GM12891 (cell line): ENCODE data around the gene FAM184B.

Experiments
- POLR2A ChIP-seq: IDR thresholded peaks from 2 replicates; pipeline ENCODE4 v1.6.1; 2011; ENCODE audit warnings: low read depth, low read length, control low read depth
- POU2F2 ChIP-seq: IDR thresholded peaks from 2 replicates; pipeline ENCODE4 v1.6.1; 2011; ENCODE audit warnings: low read depth, mild to moderate bottlenecking, control low read depth, low read length, moderate library complexity
- TAF1 ChIP-seq: IDR thresholded peaks from 2 replicates; pipeline ENCODE4 v1.6.1; 2011; ENCODE audit warnings: low read depth, low read length, control low read depth

DNA sequence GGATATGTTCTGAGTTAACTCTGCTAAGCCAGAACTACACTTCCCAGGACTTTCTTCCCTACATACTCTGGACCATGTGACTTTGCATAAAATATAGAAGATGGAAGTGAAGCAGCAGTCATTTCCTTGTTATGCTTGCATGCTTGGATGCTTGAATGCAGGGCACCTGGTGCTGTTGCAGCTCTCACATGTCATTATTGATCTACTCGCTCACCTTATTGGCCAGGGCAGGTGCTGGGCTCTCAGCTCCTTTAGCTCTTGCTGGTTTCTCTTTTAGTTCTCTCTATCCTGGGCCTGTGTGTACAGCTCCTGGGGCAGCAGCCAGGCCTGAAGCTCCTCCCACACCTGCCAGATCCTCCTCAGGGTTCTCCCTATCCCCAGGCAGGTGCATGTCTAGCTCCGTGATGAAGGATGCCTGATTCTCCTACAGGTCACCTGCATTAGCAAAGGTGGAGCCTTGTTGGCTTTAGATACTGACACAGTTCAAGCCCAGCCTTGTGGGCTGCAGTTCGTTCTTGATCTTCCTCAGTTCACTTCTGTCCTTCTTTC lies 113.7 kb downstream of the FAM184B start:
- no peak for TF ChIP-seq POLR2A
- TF ChIP-seq POU2F2, result no peak
- no peak for TF ChIP-seq TAF1
